ENCODE measurements around the gene SLC25A26. TPM values are rescaled to one million over a fixed set of nuclear protein-coding genes. Genes with fewer than 3 reads are reported as not detected.
A peak's percentile ranks its signal among the peaks of the same experiment; 100 is the strongest.

Gene SLC25A26
- total RNA-seq, 4 donors from 2014 or later = 4.2 to 17.3 (median 12.2) TPM

GRCh38 chr3:66398228-66399025 is 177.6 kb downstream of the SLC25A26 start:
- intact Hi-C loops (cut with DNase I; ENCODE audit: low total_unique reads) (no loop called here), in situ Hi-C loops (cut with MboI; ENCODE audit: low pct_ligation_motif_present in 1 of 4, low pct_unique_long_range_greater_than_20kb in 1 of 4, low sequenced_read_pairs in 3 of 4) (no loop called here)
- TF ChIP-seq EP300 (IDR thresholded peaks at IDR 0.05; ENCODE audit: low read depth) (no peak), CTCF (IDR thresholded peaks at IDR 0.05) (no peak), POLR2A (IDR thresholded peaks at IDR 0.05) (no peak), POLR2AphosphoS5 (IDR thresholded peaks at IDR 0.05) (no peak)
- WGBS, 2 donors (ENCODE audit: low coverage in 1 of 2) = 80 to 100% methylated on average over 3 to 9 of the region's 9 CpGs
- Histone ChIP-seq H3K27ac (peak overlapping the region; percentile 51 to 68 (median 64)), H3K9me3 (no peaks in the 10 kb centered on the region), H3K36me3 (peaks cover 0 to 22% (median 8%) of the 10 kb centered on the region in 4 donors), H3K27me3 (no peaks in the 10 kb centered on the region), H3K4me3 (no peak overlapping the region), H3K4me1 (peaks cover 10 to 18% (median 15%) of the 10 kb centered on the region in 4 donors)
- DNase-seq = no peak

GRCh38 chr3:66399529-66400232 is 178.9 kb downstream of the SLC25A26 start:
- in situ Hi-C loops (cut with MboI; ENCODE audit: low pct_ligation_motif_present in 1 of 4, low pct_unique_long_range_greater_than_20kb in 1 of 4, low sequenced_read_pairs in 3 of 4) (loop anchor here in 3 of 4 donors (10.0 to 25.0 kb wide), 2 partner anchors 413 to 415 kb away; no protein-coding TSS in a partner anchor), intact Hi-C loops (cut with DNase I; ENCODE audit: low total_unique reads) (no loop called here)
- H3K4me1 ChIP-seq = peaks cover 10 to 29% (median 14%) of the 10 kb centered on the region in 4 donors
- H3K27me3 ChIP-seq = no peaks in the 10 kb centered on the region
- no peaks in the 10 kb centered on the region for H3K9me3 ChIP-seq
- peak overlapping the region in 3 of 4 donors; percentile 64 to 87 (median 65) for H3K27ac ChIP-seq
- WGBS, 2 donors (ENCODE audit: low coverage in 1 of 2) = 86 to 89% methylated on average over 4 to 10 of the region's 10 CpGs
- peaks cover 0 to 22% (median 8%) of the 10 kb centered on the region in 4 donors for H3K36me3 ChIP-seq
- DNase-seq = no peak
- no peak overlapping the region for H3K4me3 ChIP-seq
- TF ChIP-seq EP300 (IDR thresholded peaks at IDR 0.05; ENCODE audit: low read depth) = no peak
- TF ChIP-seq POLR2AphosphoS5 (IDR thresholded peaks at IDR 0.05) = no peak
- no peak for TF ChIP-seq CTCF (IDR thresholded peaks at IDR 0.05)
- TF ChIP-seq POLR2A (IDR thresholded peaks at IDR 0.05) = no peak

- Histone ChIP-seq H3K4me3 (no peak overlapping the region), H3K9me3 (no peaks in the 10 kb centered on the region), H3K4me1 (peaks cover 10 to 38% (median 19%) of the 10 kb centered on the region in 4 donors), H3K27me3 (no peaks in the 10 kb centered on the region), H3K27ac (peak overlapping the region in 3 of 4 donors; percentile 42 to 87 (median 65)), H3K36me3 (peaks cover 0 to 30% (median 7%) of the 10 kb centered on the region in 4 donors)
- no peak for TF ChIP-seq CTCF (IDR thresholded peaks at IDR 0.05)
- TF ChIP-seq POLR2A (IDR thresholded peaks at IDR 0.05) = no peak
- no peak for TF ChIP-seq POLR2AphosphoS5 (IDR thresholded peaks at IDR 0.05)
- TF ChIP-seq EP300 (IDR thresholded peaks at IDR 0.05; ENCODE audit: low read depth) = no peak
- no peak for DNase-seq
- 77 to 81% methylated on average over 5 to 15 of the region's 15 CpGs for WGBS, 2 donors (ENCODE audit: low coverage in 1 of 2)
- intact Hi-C loops (cut with DNase I; ENCODE audit: low total_unique reads) (no loop called here), in situ Hi-C loops (cut with MboI; ENCODE audit: low pct_ligation_motif_present in 1 of 4, low pct_unique_long_range_greater_than_20kb in 1 of 4, low sequenced_read_pairs in 3 of 4) (loop anchor here in 3 of 4 donors (10.0 to 25.0 kb wide), 2 partner anchors 412 to 414 kb away; no protein-coding TSS in a partner anchor)
Observed at GRCh38 chr3:66400411-66401156, 179.8 kb downstream of the SLC25A26 start.

Data from transverse colon (tissue), 4 donors.